SU-DHL-6 (cell line): ENCODE measurements around the gene UBE2R2.

Experiments used
- H2AFZ ChIP-seq: fragments of 200-600 bp; sonication (generic); 2 replicates; pipeline ENCODE4 v1.6.1; 2014; ENCODE audit warnings: low read depth, mild to moderate bottlenecking, moderate library complexity, mixed read lengths, antibody characterized with exemption, low read length; ENCODE audit not compliant: severe bottlenecking
- H3F3A ChIP-seq: fragments of 200-600 bp; shearing (Covaris generic); 2 replicates; pipeline ENCODE4 v1.6.0; 2016; ENCODE audit warnings: antibody characterized with exemption, mild to moderate bottlenecking; ENCODE audit not compliant: insufficient read depth
- H3K27ac ChIP-seq: fragments of 200-600 bp; sonication (generic); 2 replicates; pipeline ENCODE4 v1.5.1; 2016; ENCODE audit warnings: low read depth, mild to moderate bottlenecking, low read length, moderate library complexity, mixed read lengths
- H3K27me3 ChIP-seq: fragments of 200-600 bp; sonication (generic), shearing (Covaris generic); 2 replicates; pipeline ENCODE4 v1.6.0; 2014; ENCODE audit warnings: mild to moderate bottlenecking, low read length
- H3K36me3 ChIP-seq: fragments of 200-600 bp; sonication (generic); 2 replicates; pipeline ENCODE4 v1.6.1; 2014; ENCODE audit warnings: mild to moderate bottlenecking, low read length, mixed read lengths
- H3K4me2 ChIP-seq: fragments of 300-600, 200-600 bp; shearing (Covaris generic), sonication (generic); 2 replicates; pipeline ENCODE4 v1.6.0; 2014; ENCODE audit warnings: low read length, low read depth, mild to moderate bottlenecking; ENCODE audit not compliant: poor library complexity, severe bottlenecking
- H3K4me3 ChIP-seq: fragments of 200-600 bp; sonication (generic); 2 replicates; pipeline ENCODE4 v1.5.1; 2014; ENCODE audit warnings: antibody characterized with exemption, low read length, mild to moderate bottlenecking, mixed read lengths; ENCODE audit not compliant: insufficient read depth, poor library complexity, severe bottlenecking
- H3K79me2 ChIP-seq: fragments of 200-600 bp; sonication (generic); 2 replicates; pipeline ENCODE4 v1.6.1; 2014; ENCODE audit warnings: mild to moderate bottlenecking, low read length, moderate library complexity; ENCODE audit not compliant: insufficient read depth
- H3K9ac ChIP-seq: fragments of 200-600 bp; sonication (generic); 2 replicates; pipeline ENCODE4 v1.7.0; 2014; ENCODE audit warnings: mild to moderate bottlenecking, low read length
- H3K9me2 ChIP-seq: fragments of 200-600 bp; sonication (generic); replicated peaks from 2 replicates; pipeline ENCODE4 v1.6.1; 2014; ENCODE audit warnings: low read length; ENCODE audit not compliant: insufficient read depth
- H3K9me3 ChIP-seq: fragments of 200-600 bp; sonication (generic); 2 replicates; pipeline ENCODE4 v1.6.1; 2014; ENCODE audit warnings: low read length, mixed read lengths; ENCODE audit not compliant: insufficient read depth
- H4K20me1 ChIP-seq: fragments of 200-600 bp; sonication (generic); 2 replicates; pipeline ENCODE4 v1.6.1; 2014; ENCODE audit warnings: low read depth, mild to moderate bottlenecking, antibody characterized with exemption, low read length, moderate library complexity, mixed read lengths
- EZH2phosphoT487 ChIP-seq: fragments of 200-600 bp; sonication (generic), shearing (Covaris generic); conservative IDR thresholded peaks from 2 replicates; pipeline ENCODE4 v1.6.1; 2018; ENCODE audit warnings: mild to moderate bottlenecking, antibody characterized with exemption, low read length, moderate library complexity, mixed read lengths
- TF ChIP-seq, protein P1 (sequence below): fragments of 200-600 bp; sonication (generic); IDR thresholded peaks from one replicate; pipeline ENCODE4 v1.5.1; 2017; ENCODE audit warnings: antibody characterized with exemption, mild to moderate bottlenecking, low read length, moderate library complexity; ENCODE audit not compliant: insufficient read depth, poor library complexity, severe bottlenecking

Gene UBE2R2

DNA sequence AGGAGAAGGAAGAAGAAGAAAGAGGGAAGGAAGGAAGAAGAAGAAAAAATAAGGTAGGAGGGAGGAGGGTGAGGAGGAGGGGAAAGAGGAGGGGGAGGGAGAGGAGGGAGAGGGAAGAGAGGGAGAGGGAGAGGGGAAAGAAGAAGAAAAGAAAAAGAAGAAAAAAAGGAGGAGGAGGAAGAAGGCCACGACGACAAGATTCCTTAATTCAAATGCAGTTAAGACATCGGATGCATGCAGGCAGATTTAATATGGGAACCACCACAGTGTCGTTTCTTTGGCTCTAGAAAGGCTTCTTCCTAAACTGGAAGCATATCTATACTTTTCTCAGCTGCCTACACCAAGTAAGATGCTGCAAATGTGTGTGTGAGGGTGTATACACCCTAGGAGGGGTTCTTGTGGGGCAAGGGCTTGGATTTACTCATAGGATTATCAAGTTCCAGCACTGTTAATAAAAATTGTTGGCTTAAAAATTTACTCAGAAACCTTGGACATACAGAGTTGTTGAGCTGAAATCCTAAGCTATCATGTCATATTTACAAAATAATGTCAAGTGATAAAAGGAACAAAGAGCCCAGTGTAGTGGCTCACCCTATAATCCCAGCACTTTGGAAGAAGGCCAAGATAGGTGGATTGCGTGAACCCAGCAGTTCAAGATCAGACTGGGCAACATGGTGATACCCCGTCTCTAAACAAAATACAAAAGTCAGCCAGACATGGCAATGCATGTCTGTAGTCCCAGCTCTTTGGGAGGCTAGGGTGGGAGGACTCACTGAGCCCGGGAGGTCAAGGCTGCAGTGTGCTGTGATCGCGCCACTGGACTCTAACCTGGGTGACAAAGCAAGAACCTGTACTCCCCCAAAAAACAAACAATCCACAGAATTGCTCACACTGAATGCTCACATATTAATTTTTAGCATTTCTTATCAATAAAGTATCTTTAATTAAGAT, 123.2 kb downstream of the UBE2R2 start:
- TF ChIP-seq EZH2phosphoT487 = no peak
- TF ChIP-seq, protein P1, sequence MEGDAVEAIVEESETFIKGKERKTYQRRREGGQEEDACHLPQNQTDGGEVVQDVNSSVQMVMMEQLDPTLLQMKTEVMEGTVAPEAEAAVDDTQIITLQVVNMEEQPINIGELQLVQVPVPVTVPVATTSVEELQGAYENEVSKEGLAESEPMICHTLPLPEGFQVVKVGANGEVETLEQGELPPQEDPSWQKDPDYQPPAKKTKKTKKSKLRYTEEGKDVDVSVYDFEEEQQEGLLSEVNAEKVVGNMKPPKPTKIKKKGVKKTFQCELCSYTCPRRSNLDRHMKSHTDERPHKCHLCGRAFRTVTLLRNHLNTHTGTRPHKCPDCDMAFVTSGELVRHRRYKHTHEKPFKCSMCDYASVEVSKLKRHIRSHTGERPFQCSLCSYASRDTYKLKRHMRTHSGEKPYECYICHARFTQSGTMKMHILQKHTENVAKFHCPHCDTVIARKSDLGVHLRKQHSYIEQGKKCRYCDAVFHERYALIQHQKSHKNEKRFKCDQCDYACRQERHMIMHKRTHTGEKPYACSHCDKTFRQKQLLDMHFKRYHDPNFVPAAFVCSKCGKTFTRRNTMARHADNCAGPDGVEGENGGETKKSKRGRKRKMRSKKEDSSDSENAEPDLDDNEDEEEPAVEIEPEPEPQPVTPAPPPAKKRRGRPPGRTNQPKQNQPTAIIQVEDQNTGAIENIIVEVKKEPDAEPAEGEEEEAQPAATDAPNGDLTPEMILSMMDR = no peak
- Histone ChIP-seq H3F3A (peaks cover 16% of the 10 kb centered on the region; the same call in 1 of the 2 replicates), H3K9me2 (no peaks in the 10 kb centered on the region), H3K79me2 (0 out of 2 replicates have a peak, but pooled peaks cover 6% of the 10 kb centered on the region), H3K4me2 (no peak overlapping the region), H3K9ac (no peak overlapping the region), H3K27ac (no peak overlapping the region), H3K27me3 (no peaks in the 10 kb centered on the region), H3K9me3 (no peaks in the 10 kb centered on the region), H2AFZ (no peak overlapping the region), H4K20me1 (no peaks in the 10 kb centered on the region), H3K4me3 (no peak overlapping the region), H3K36me3 (peaks cover 54% of the 10 kb centered on the region)

DNA sequence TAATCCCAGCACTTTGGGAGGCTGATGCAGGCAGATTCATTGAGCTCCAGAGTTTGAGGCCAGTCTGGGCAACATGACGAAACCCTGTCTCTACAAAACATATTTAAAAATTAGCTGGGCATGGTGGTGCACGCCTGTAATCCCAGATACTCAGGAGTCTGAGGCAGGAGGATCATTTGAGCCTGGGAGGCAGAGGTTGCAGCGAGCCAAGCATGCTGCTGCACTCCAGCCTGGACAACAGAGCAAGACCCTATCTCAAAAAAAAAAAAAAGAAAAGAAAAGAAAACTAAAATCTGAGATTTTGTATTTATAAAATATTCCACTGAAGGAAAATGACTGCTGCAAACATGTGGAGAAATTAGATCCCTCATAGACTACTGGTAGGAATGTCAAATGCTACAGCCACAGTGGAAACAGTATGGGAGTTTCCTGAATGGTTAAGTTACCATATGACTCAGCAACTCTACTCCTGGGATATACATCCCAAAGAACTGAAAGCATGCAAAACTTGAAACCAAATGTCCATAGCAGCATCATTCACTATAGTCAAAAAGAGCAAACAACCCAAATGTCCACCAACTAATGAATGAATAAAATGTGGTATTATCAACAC, 125.6 kb downstream of the UBE2R2 start:
- Histone ChIP-seq H3K9me2 (no peaks in the 10 kb centered on the region), H3K4me2 (no peak overlapping the region), H3K27ac (no peak overlapping the region), H3K4me3 (no peak overlapping the region), H3K36me3 (peaks cover 52% of the 10 kb centered on the region), H2AFZ (no peak overlapping the region), H3K9me3 (no peaks in the 10 kb centered on the region), H3K79me2 (no peaks in the 10 kb centered on the region), H3K27me3 (no peaks in the 10 kb centered on the region), H3F3A (0 out of 2 replicates have a peak, but pooled peaks cover 9% of the 10 kb centered on the region), H4K20me1 (no peaks in the 10 kb centered on the region), H3K9ac (no peak overlapping the region)
- TF ChIP-seq EZH2phosphoT487 = no peak
- TF ChIP-seq, protein P1 = no peak

DNA sequence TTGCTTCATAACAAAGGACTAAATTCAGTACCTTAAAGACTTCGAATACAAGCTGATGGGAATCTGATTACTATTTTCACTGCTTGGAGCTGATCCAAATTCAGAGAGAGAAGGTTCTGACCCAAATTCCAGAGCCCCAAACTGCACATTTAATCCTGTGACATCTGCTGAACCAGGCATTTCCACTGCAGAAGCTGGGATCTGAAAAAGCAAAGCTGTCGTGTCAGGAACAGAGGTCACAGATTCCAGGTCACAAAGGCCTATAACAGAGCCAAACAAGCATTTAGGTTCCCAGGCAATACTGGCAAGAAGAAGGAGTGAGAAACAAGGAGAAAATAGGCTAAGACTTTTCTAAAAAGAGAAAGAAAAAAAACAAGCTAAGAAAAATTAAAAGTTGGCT, 126.4 kb downstream of the UBE2R2 start:
- H3K27me3 ChIP-seq = no peaks in the 10 kb centered on the region
- no peak overlapping the region for H3K4me2 ChIP-seq
- no peak overlapping the region for H2AFZ ChIP-seq
- 0 out of 2 replicates have a peak, but pooled peaks cover 9% of the 10 kb centered on the region for H3F3A ChIP-seq
- no peak overlapping the region for H3K9ac ChIP-seq
- H3K9me2 ChIP-seq = no peaks in the 10 kb centered on the region
- H3K27ac ChIP-seq = no peak overlapping the region
- no peaks in the 10 kb centered on the region for H4K20me1 ChIP-seq
- no peak overlapping the region for H3K4me3 ChIP-seq
- H3K9me3 ChIP-seq = no peaks in the 10 kb centered on the region
- no peak for TF ChIP-seq EZH2phosphoT487
- TF ChIP-seq, protein P1 = no peak
- peaks cover 5% of the 10 kb centered on the region; the same call in 1 of the 2 replicates for H3K79me2 ChIP-seq
- H3K36me3 ChIP-seq = peaks cover 59% of the 10 kb centered on the region
